HG03575 (cell line): ENCODE results near the gene ARHGEF12.
"Not testable (repeated sequence)": the region's sequence is repeated elsewhere in the genome, so short reads cannot be mapped to it uniquely, and the experiment has no call there.

Source experiments
- ATAC-seq: cut with Tn5 transposase; IDR thresholded peaks from one replicate; pipeline ENCODE4 v1.9.1; 2021; ENCODE audit not compliant: unreplicated experiment, insufficient number of reproducible peaks, low FRiP score; ENCODE audit errors: extremely low read depth

ARHGEF12 gene

GRCh38 chr11:120457996-120458395 lies 121.8 kb downstream of the ARHGEF12 start:
- ATAC-seq = no peak

- ATAC-seq = no peak
Measured at GRCh38 chr11:120462825-120463224, 126.6 kb downstream of the ARHGEF12 start.

GRCh38 chr11:120465921-120466534 lies 129.8 kb downstream of the ARHGEF12 start:
- no peak for ATAC-seq

- ATAC-seq = no peak
Measured at GRCh38 chr11:120467627-120468026, 131.4 kb downstream of the ARHGEF12 start.

GRCh38 chr11:120471131-120471530 lies 134.9 kb downstream of the ARHGEF12 start:
- no peak for ATAC-seq

- no peak for ATAC-seq
Measured at GRCh38 chr11:120471994-120472393, 135.8 kb downstream of the ARHGEF12 start.

GRCh38 chr11:120473503-120473902 lies 137.3 kb downstream of the ARHGEF12 start:
- ATAC-seq = no peak

- ATAC-seq = no peak
Measured at GRCh38 chr11:120482149-120482548, 145.9 kb downstream of the ARHGEF12 start.

GRCh38 chr11:120484722-120485121 lies 148.5 kb downstream of the ARHGEF12 start:
- no peak for ATAC-seq

- no peak for ATAC-seq
Measured at GRCh38 chr11:120486138-120486537, 149.9 kb downstream of the ARHGEF12 start.

- ATAC-seq = no peak
Measured at GRCh38 chr11:120489799-120490198, 153.6 kb downstream of the ARHGEF12 start.

GRCh38 chr11:120492486-120492885 lies 156.3 kb downstream of the ARHGEF12 start:
- no peak for ATAC-seq

- ATAC-seq = no peak
Measured at GRCh38 chr11:120494595-120494994, 158.4 kb downstream of the ARHGEF12 start.

GRCh38 chr11:120499088-120499487 lies 162.9 kb downstream of the ARHGEF12 start:
- no peak for ATAC-seq

- no peak for ATAC-seq
Measured at GRCh38 chr11:120499859-120500258, 163.6 kb downstream of the ARHGEF12 start.

- ATAC-seq = no peak
Measured at GRCh38 chr11:120500414-120501071, 164.3 kb downstream of the ARHGEF12 start.

GRCh38 chr11:120501440-120501839 lies 165.2 kb downstream of the ARHGEF12 start:
- no peak for ATAC-seq

- no peak for ATAC-seq
Measured at GRCh38 chr11:120501976-120502755, 166.0 kb downstream of the ARHGEF12 start.

- not testable (repeated sequence) for ATAC-seq
Measured at GRCh38 chr11:120503529-120503928, 167.3 kb downstream of the ARHGEF12 start.

GRCh38 chr11:120505801-120506425 lies 169.7 kb downstream of the ARHGEF12 start:
- no peak for ATAC-seq
